Vagina (tissue), 2 donors: Measurements from ENCODE around the gene MFNG.
"Not testable (repeated sequence)": the region's sequence is repeated elsewhere in the genome, so short reads cannot be mapped to it uniquely, and the experiment has no call there.

Experiments
- CTCF ChIP-seq, 3 experiments: fragments of 450-650 bp in 2 of 3; fragments of 200-600 bp in 1 of 3; sonication (generic) in 1 of 3; IDR thresholded peaks; one replicate each; pipeline ENCODE4 v1.5.1; 2017 to 2019; ENCODE audit warnings: antibody characterized with exemption in 3 of 3, mild to moderate bottlenecking in 2 of 3, moderate library complexity in 2 of 3
- POLR2AphosphoS5 ChIP-seq, 2 donors: sonication (generic); formaldehyde crosslinking; IDR thresholded peaks; one replicate each; pipeline ENCODE4 v1.9.0; 2017; ENCODE audit warnings: antibody characterized with exemption in 2 of 2, mild to moderate bottlenecking in 2 of 2, low read depth in 1 of 2; ENCODE audit not compliant: insufficient read depth in 1 of 2

- TF ChIP-seq CTCF (IDR thresholded peaks at IDR 0.05); POLR2AphosphoS5 (IDR thresholded peaks at IDR 0.05; ENCODE audit: insufficient read depth in 1 of 2, low read depth in 1 of 2): not testable (repeated sequence)
Measured at GRCh38 chr22:37527081-37527752, 41.0 kb upstream of the MFNG start.
